ENCODE measurements around the gene PRIMPOL. TPM values are rescaled to one million over a fixed set of nuclear protein-coding genes. Genes with fewer than 3 reads are reported as not detected.
"Not testable (repeated sequence)": the region's sequence is repeated elsewhere in the genome, so short reads cannot be mapped to it uniquely, and the experiment has no call there.

The PRIMPOL gene
- total and polyA plus RNA-seq, 2 of the 4 experiments (the other 2 are of a cell fraction), result 5.6 to 8.8 TPM

- no TSS peak for BruUV-seq (replicated peaks)
- intact Hi-C loops (cut with micrococcal nuclease) (no loop called here), dilution Hi-C loops (cut with HindIII; ENCODE audit: low sequenced_read_pairs, unreplicated experiment) (no loop called here), in situ Hi-C loops (cut with MboI; ENCODE audit: low sequenced_read_pairs) (loop anchor here (10.0 kb wide), 1 partner anchor 264 kb away; no protein-coding TSS in a partner anchor)
- no peak overlapping the region for H3K4me2 ChIP-seq (ENCODE audit: low read depth, low read length)
- H3K4me1 ChIP-seq (ENCODE audit: control insufficient read depth, insufficient read depth, low read length), result no peaks in the 10 kb centered on the region
- H3K18ac ChIP-seq (ENCODE audit: low read depth, low read length), result no peak overlapping the region
- H3K79me1 ChIP-seq (ENCODE audit: low read depth in 1 of 2, low read length in 2 of 2), result no peaks in the 10 kb centered on the region
- no peak overlapping the region for H4K91ac ChIP-seq (ENCODE audit: insufficient read depth, low read depth, low read length)
- no peak overlapping the region for H2AFZ ChIP-seq (replicated peaks; ENCODE audit: low read length, poor library complexity)
- POLR2A ChIA-PET (ENCODE audit: unreplicated experiment), result no interaction called here
- no peak overlapping the region for H4K5ac ChIP-seq (ENCODE audit: low read depth, low read length)
- no peak overlapping the region for H2BK20ac ChIP-seq (ENCODE audit: low read depth, low read length)
- no peaks in the 10 kb centered on the region for H3K9me3 ChIP-seq (ENCODE audit: control insufficient read depth, insufficient read depth, low read length)
- H3K14ac ChIP-seq (replicated peaks; ENCODE audit: low read depth, low read length), result no peak overlapping the region
- H3K27ac ChIP-seq (ENCODE audit: insufficient read depth, low read length), result no peak overlapping the region
- DNase-seq (no peak), ATAC-seq (ENCODE audit: low read depth) (no peak)
- no peak overlapping the region for H2BK120ac ChIP-seq (ENCODE audit: low read depth, low read length)
- H3K56ac ChIP-seq (ENCODE audit: extremely low read depth, insufficient read depth, low read length), result no peak overlapping the region
- no peaks in the 10 kb centered on the region for H3K9me1 ChIP-seq (ENCODE audit: insufficient read depth, low read length)
- no peak overlapping the region for H2BK5ac ChIP-seq (ENCODE audit: low read depth, low read length, poor library complexity, severe bottlenecking)
- WGBS, 2 experiments (ENCODE audit: extremely low coverage in 2 of 2, insufficient read length in 1 of 2), result no CpG with 5 or more reads among the region's 20 CpGs
- H2BK15ac ChIP-seq (ENCODE audit: low read depth, low read length), result no peak overlapping the region
- no peak overlapping the region for H4K8ac ChIP-seq (ENCODE audit: low read depth in 2 of 2, low read length in 2 of 2)
- no peak overlapping the region for H3K4ac ChIP-seq (ENCODE audit: low read depth, low read length)
- no peaks in the 10 kb centered on the region for H4K20me1 ChIP-seq (ENCODE audit: insufficient read depth, low read length)
- H3K27me3 ChIP-seq (ENCODE audit: control insufficient read depth, insufficient read depth, low read length), result no peaks in the 10 kb centered on the region; the same call in 1 of the 2 replicates
- H3K4me3 ChIP-seq (ENCODE audit: insufficient read depth, low read depth, low read length), result no peak overlapping the region
- no peak for TF ChIP-seq CTCF (conservative IDR thresholded peaks at IDR 0.05; ENCODE audit: low read depth, low read length)
- no peak for TF ChIP-seq USF2 (IDR thresholded peaks at IDR 0.05; ENCODE audit: low read depth, low read length)
- TF ChIP-seq ELK1 (IDR thresholded peaks at IDR 0.05; ENCODE audit: borderline replicate concordance, low read depth, low read length), result no peak
- H2AK5ac ChIP-seq (ENCODE audit: low read depth, low read length), result no peak overlapping the region
- H3K9ac ChIP-seq (ENCODE audit: low read depth, low read length), result no peak overlapping the region
- H3K36me3 ChIP-seq (ENCODE audit: control insufficient read depth, insufficient read depth, low read length), result no peaks in the 10 kb centered on the region
- H2AK9ac ChIP-seq (replicated peaks; ENCODE audit: low read depth, low read length, poor library complexity), result no peak overlapping the region
- CTCF ChIA-PET, result no interaction called here
- H3K23ac ChIP-seq (ENCODE audit: low read depth, low read length), result no peak overlapping the region
Observed at GRCh38 chr4:184740980-184741391, 91.4 kb downstream of the PRIMPOL start.

- DNase-seq; H2BK5ac ChIP-seq (ENCODE audit: low read depth, low read length, poor library complexity, severe bottlenecking); intact Hi-C loops (cut with micrococcal nuclease); POLR2A ChIA-PET (ENCODE audit: unreplicated experiment); H3K4ac ChIP-seq (ENCODE audit: low read depth, low read length); H3K4me2 ChIP-seq (ENCODE audit: low read depth, low read length); H3K9me1 ChIP-seq (ENCODE audit: insufficient read depth, low read length); H3K4me3 ChIP-seq (ENCODE audit: insufficient read depth, low read depth, low read length); H4K5ac ChIP-seq (ENCODE audit: low read depth, low read length); H3K36me3 ChIP-seq (ENCODE audit: control insufficient read depth, insufficient read depth, low read length); H4K91ac ChIP-seq (ENCODE audit: insufficient read depth, low read depth, low read length); H3K23ac ChIP-seq (ENCODE audit: low read depth, low read length); H2BK20ac ChIP-seq (ENCODE audit: low read depth, low read length); H2AFZ ChIP-seq (replicated peaks; ENCODE audit: low read length, poor library complexity); H3K56ac ChIP-seq (ENCODE audit: extremely low read depth, insufficient read depth, low read length); H2AK5ac ChIP-seq (ENCODE audit: low read depth, low read length); H3K4me1 ChIP-seq (ENCODE audit: control insufficient read depth, insufficient read depth, low read length); H3K18ac ChIP-seq (ENCODE audit: low read depth, low read length); H3K79me1 ChIP-seq (ENCODE audit: low read depth in 1 of 2, low read length in 2 of 2); H3K27ac ChIP-seq (ENCODE audit: insufficient read depth, low read length); CTCF ChIA-PET; BruUV-seq (replicated peaks); H3K14ac ChIP-seq (replicated peaks; ENCODE audit: low read depth, low read length); H3K9me3 ChIP-seq (ENCODE audit: control insufficient read depth, insufficient read depth, low read length); H2BK120ac ChIP-seq (ENCODE audit: low read depth, low read length); H4K20me1 ChIP-seq (ENCODE audit: insufficient read depth, low read length); H4K8ac ChIP-seq (ENCODE audit: low read depth in 2 of 2, low read length in 2 of 2); dilution Hi-C loops (cut with HindIII; ENCODE audit: low sequenced_read_pairs, unreplicated experiment); H3K9ac ChIP-seq (ENCODE audit: low read depth, low read length); H3K27me3 ChIP-seq (ENCODE audit: control insufficient read depth, insufficient read depth, low read length); ATAC-seq (ENCODE audit: low read depth); H2BK15ac ChIP-seq (ENCODE audit: low read depth, low read length); H2AK9ac ChIP-seq (replicated peaks; ENCODE audit: low read depth, low read length, poor library complexity): not testable (repeated sequence)
- no CpG with 5 or more reads among the region's 1 CpG for WGBS, 2 experiments (ENCODE audit: extremely low coverage in 2 of 2, insufficient read length in 1 of 2)
- in situ Hi-C loops (cut with MboI; ENCODE audit: low sequenced_read_pairs), result loop anchor here (10.0 kb wide), 1 partner anchor 263 kb away; no protein-coding TSS in a partner anchor
Observed at GRCh38 chr4:184741651-184742050, 92.1 kb downstream of the PRIMPOL start.

All from IMR-90 (cell line).